Measurements from ENCODE around the gene SFMBT2.
A peak's percentile ranks its signal among the peaks of the same experiment; 100 is the strongest.
"Not testable (repeated sequence)": the region's sequence is repeated elsewhere in the genome, so short reads cannot be mapped to it uniquely, and the experiment has no call there.

SFMBT2 gene

GRCh38 chr10:7301006-7301778, 109.6 kb downstream of the SFMBT2 start:
- no peaks in the 10 kb centered on the region for H3K9me3 ChIP-seq
- in situ Hi-C loops (cut with MboI; ENCODE audit: low sequenced_read_pairs): no loop called here
- DNase-seq (ENCODE audit: low spot score in 2 of 2): peak in 1 of 2 experiments; percentile 33
- H3K4me1 ChIP-seq: peaks cover 11% of the 10 kb centered on the region
- no peaks in the 10 kb centered on the region for H3K36me3 ChIP-seq (replicated peaks)
- H3K4me3 ChIP-seq: no peak overlapping the region
- H3K27me3 ChIP-seq (ENCODE audit: low read depth): no peaks in the 10 kb centered on the region

GRCh38 chr10:7300384-7300971, 110.4 kb downstream of the SFMBT2 start:
- Histone ChIP-seq H3K9me3 (no peaks in the 10 kb centered on the region), H3K36me3 (replicated peaks) (no peaks in the 10 kb centered on the region), H3K4me1 (peaks cover 11% of the 10 kb centered on the region), H3K4me3 (no peak overlapping the region), H3K27me3 (ENCODE audit: low read depth) (no peaks in the 10 kb centered on the region)
- in situ Hi-C loops (cut with MboI; ENCODE audit: low sequenced_read_pairs): no loop called here
- no peak for DNase-seq (ENCODE audit: low spot score in 2 of 2)

- H3K9me3 ChIP-seq; H3K4me3 ChIP-seq; H3K27me3 ChIP-seq (ENCODE audit: low read depth); in situ Hi-C loops (cut with MboI; ENCODE audit: low sequenced_read_pairs); H3K36me3 ChIP-seq (replicated peaks); DNase-seq (ENCODE audit: low spot score in 2 of 2): not testable (repeated sequence)
- H3K4me1 ChIP-seq: peaks cover 11% of the 10 kb centered on the region
Observed at GRCh38 chr10:7299601-7300325, 111.1 kb downstream of the SFMBT2 start.

- no peak for DNase-seq (ENCODE audit: low spot score in 2 of 2)
- Histone ChIP-seq H3K9me3 (no peaks in the 10 kb centered on the region), H3K36me3 (replicated peaks) (no peaks in the 10 kb centered on the region), H3K4me3 (no peak overlapping the region), H3K4me1 (peaks cover 10% of the 10 kb centered on the region), H3K27me3 (ENCODE audit: low read depth) (no peaks in the 10 kb centered on the region)
- in situ Hi-C loops (cut with MboI; ENCODE audit: low sequenced_read_pairs): no loop called here
Observed at GRCh38 chr10:7298495-7298894, 112.3 kb downstream of the SFMBT2 start.

GRCh38 chr10:7297094-7297493, 113.7 kb downstream of the SFMBT2 start:
- H3K9me3 ChIP-seq: no peaks in the 10 kb centered on the region
- H3K36me3 ChIP-seq (replicated peaks): no peaks in the 10 kb centered on the region
- DNase-seq (ENCODE audit: low spot score in 2 of 2): no peak
- no peak overlapping the region for H3K4me3 ChIP-seq
- H3K4me1 ChIP-seq: no peaks in the 10 kb centered on the region
- in situ Hi-C loops (cut with MboI; ENCODE audit: low sequenced_read_pairs): no loop called here
- no peaks in the 10 kb centered on the region for H3K27me3 ChIP-seq (ENCODE audit: low read depth)

- DNase-seq (ENCODE audit: low spot score in 2 of 2): no peak
- Histone ChIP-seq H3K9me3 (no peaks in the 10 kb centered on the region), H3K27me3 (ENCODE audit: low read depth) (no peaks in the 10 kb centered on the region), H3K4me3 (no peak overlapping the region), H3K4me1 (no peaks in the 10 kb centered on the region), H3K36me3 (replicated peaks) (no peaks in the 10 kb centered on the region)
- in situ Hi-C loops (cut with MboI; ENCODE audit: low sequenced_read_pairs): no loop called here
Observed at GRCh38 chr10:7296648-7297047, 114.2 kb downstream of the SFMBT2 start.

- in situ Hi-C loops (cut with MboI; ENCODE audit: low sequenced_read_pairs): no loop called here
- Histone ChIP-seq H3K4me3 (no peak overlapping the region), H3K36me3 (replicated peaks) (no peaks in the 10 kb centered on the region; the same call in 1 of the 2 replicates), H3K27me3 (ENCODE audit: low read depth) (no peaks in the 10 kb centered on the region), H3K4me1 (no peaks in the 10 kb centered on the region), H3K9me3 (no peaks in the 10 kb centered on the region)
- no peak for DNase-seq (ENCODE audit: low spot score in 2 of 2)
Observed at GRCh38 chr10:7296076-7296475, 114.8 kb downstream of the SFMBT2 start.

GRCh38 chr10:7293378-7293920, 117.4 kb downstream of the SFMBT2 start:
- in situ Hi-C loops (cut with MboI; ENCODE audit: low sequenced_read_pairs): no loop called here
- Histone ChIP-seq H3K27me3 (ENCODE audit: low read depth) (no peaks in the 10 kb centered on the region), H3K4me1 (no peaks in the 10 kb centered on the region), H3K36me3 (replicated peaks) (no peaks in the 10 kb centered on the region; the same call in 1 of the 2 replicates), H3K9me3 (no peaks in the 10 kb centered on the region), H3K4me3 (no peak overlapping the region)
- no peak for DNase-seq (ENCODE audit: low spot score in 2 of 2)

- no peak overlapping the region for H3K4me3 ChIP-seq
- no peaks in the 10 kb centered on the region for H3K9me3 ChIP-seq
- in situ Hi-C loops (cut with MboI; ENCODE audit: low sequenced_read_pairs): no loop called here
- DNase-seq (ENCODE audit: low spot score in 2 of 2): no peak
- H3K36me3 ChIP-seq (replicated peaks): no peaks in the 10 kb centered on the region; the same call in 1 of the 2 replicates
- H3K27me3 ChIP-seq (ENCODE audit: low read depth): no peaks in the 10 kb centered on the region
- H3K4me1 ChIP-seq: no peaks in the 10 kb centered on the region
Observed at GRCh38 chr10:7291487-7292270, 119.2 kb downstream of the SFMBT2 start.

GRCh38 chr10:7288060-7288690, 122.7 kb downstream of the SFMBT2 start:
- in situ Hi-C loops (cut with MboI; ENCODE audit: low sequenced_read_pairs): no loop called here
- no peaks in the 10 kb centered on the region for H3K9me3 ChIP-seq
- no peaks in the 10 kb centered on the region for H3K4me1 ChIP-seq
- DNase-seq (ENCODE audit: low spot score in 2 of 2): no peak
- H3K27me3 ChIP-seq (ENCODE audit: low read depth): no peaks in the 10 kb centered on the region
- H3K4me3 ChIP-seq: no peak overlapping the region
- no peaks in the 10 kb centered on the region; the same call in 1 of the 2 replicates for H3K36me3 ChIP-seq (replicated peaks)

GRCh38 chr10:7287377-7287776, 123.5 kb downstream of the SFMBT2 start:
- no peak for DNase-seq (ENCODE audit: low spot score in 2 of 2)
- H3K4me1 ChIP-seq: no peaks in the 10 kb centered on the region
- no peaks in the 10 kb centered on the region for H3K9me3 ChIP-seq
- no peak overlapping the region for H3K4me3 ChIP-seq
- in situ Hi-C loops (cut with MboI; ENCODE audit: low sequenced_read_pairs): no loop called here
- no peaks in the 10 kb centered on the region for H3K27me3 ChIP-seq (ENCODE audit: low read depth)
- no peaks in the 10 kb centered on the region; the same call in 1 of the 2 replicates for H3K36me3 ChIP-seq (replicated peaks)

GRCh38 chr10:7285522-7286322, 125.1 kb downstream of the SFMBT2 start:
- Histone ChIP-seq H3K27me3 (ENCODE audit: low read depth) (no peaks in the 10 kb centered on the region), H3K36me3 (replicated peaks) (no peaks in the 10 kb centered on the region), H3K9me3 (no peaks in the 10 kb centered on the region), H3K4me1 (no peaks in the 10 kb centered on the region), H3K4me3 (no peak overlapping the region)
- DNase-seq (ENCODE audit: low spot score in 2 of 2): no peak
- in situ Hi-C loops (cut with MboI; ENCODE audit: low sequenced_read_pairs): no loop called here

Data from HAP-1 (cell line).